Body of pancreas (tissue), 4 donors: Measurements from ENCODE around the gene RASAL1. TPM values are rescaled to one million over a fixed set of nuclear protein-coding genes. Genes with fewer than 3 reads are reported as not detected.
"Not testable (repeated sequence)": the region's sequence is repeated elsewhere in the genome, so short reads cannot be mapped to it uniquely, and the experiment has no call there.

Experiments
- ATAC-seq: fragments of 150-250 bp; one replicate; pipeline ENCODE4 v1.9.1; 2016
- DNase-seq, 4 donors: peaks; one replicate each; pipeline ENCODE4 v3.0.0-alpha.2; 2019
- H3K27ac ChIP-seq, 4 donors: fragments of 200-600 bp; sonication (generic); 1 replicate in 3 of 4; 2 replicates in 1 of 4; pipeline versions ENCODE4 v1.5.1 to v1.6.1; 2016 to 2019; ENCODE audit warnings: mild to moderate bottlenecking in 1 of 4, mixed read lengths in 1 of 4, moderate library complexity in 1 of 4
- H3K27me3 ChIP-seq, 2 donors: fragments of 200-600 bp; sonication (generic); one replicate each; pipeline ENCODE4 v1.6.0; 2016; ENCODE audit warnings: mild to moderate bottlenecking in 1 of 2
- H3K36me3 ChIP-seq, 2 donors: fragments of 200-600 bp; sonication (generic); replicated peaks in 1 of 2; 2 replicates each; pipeline ENCODE4 v1.5.1; 2016; ENCODE audit warnings: low read depth in 2 of 2; ENCODE audit not compliant: insufficient read depth in 1 of 2
- H3K4me1 ChIP-seq: fragments of 200-600 bp; sonication (generic); one replicate; pipeline ENCODE4 v1.6.0; 2016
- H3K4me3 ChIP-seq, 2 donors: fragments of 200-600 bp; sonication (generic); 1 replicate in 1 of 2; 2 replicates in 1 of 2; pipeline ENCODE4 v1.5.1; 2016 to 2019
- H3K9me3 ChIP-seq, 3 donors: fragments of 200-600 bp; sonication (generic); 1 replicate in 2 of 3; 2 replicates in 1 of 3; pipeline ENCODE4 v1.5.1; 2016
- POLR2A ChIP-seq, 3 donors: fragments of 450-650 bp; IDR thresholded peaks; one replicate each; pipeline ENCODE4 v1.6.1; 2016; ENCODE audit warnings: antibody characterized with exemption in 3 of 3, mild to moderate bottlenecking in 2 of 3
- WGBS, 2 donors: methylation state at CpG; one replicate each; pipeline ENCODE4 v1.1.5; 2017; 5-methylcytosine and 5-hydroxymethylcytosine counted together
- intact Hi-C: fragments of 100-400 bp; cut with DNase I; formaldehyde crosslinking; loops from one replicate; pipeline ENCODE4 v1.15.1; 2023
- total RNA-seq, 2 donors: library from RNA; depleted of rRNA; stranded (reverse); fragments of >200 nt; gene quantifications; one replicate each; pipeline ENCODE4 v1.1.0, GENCODE V29; 2016
- TF ChIP-seq, protein P1 (sequence below), 7 experiments: fragments of 450-650 bp in 4 of 7; fragments of 200-600 bp in 3 of 7; sonication (generic) in 3 of 7; IDR thresholded peaks; one replicate each; pipeline ENCODE4 v1.5.1; 2016 to 2019; ENCODE audit warnings: antibody characterized with exemption in 7 of 7

RASAL1 gene
- total RNA-seq, 2 donors from 2014 or later = 0.66 to 2.1 TPM

DNA sequence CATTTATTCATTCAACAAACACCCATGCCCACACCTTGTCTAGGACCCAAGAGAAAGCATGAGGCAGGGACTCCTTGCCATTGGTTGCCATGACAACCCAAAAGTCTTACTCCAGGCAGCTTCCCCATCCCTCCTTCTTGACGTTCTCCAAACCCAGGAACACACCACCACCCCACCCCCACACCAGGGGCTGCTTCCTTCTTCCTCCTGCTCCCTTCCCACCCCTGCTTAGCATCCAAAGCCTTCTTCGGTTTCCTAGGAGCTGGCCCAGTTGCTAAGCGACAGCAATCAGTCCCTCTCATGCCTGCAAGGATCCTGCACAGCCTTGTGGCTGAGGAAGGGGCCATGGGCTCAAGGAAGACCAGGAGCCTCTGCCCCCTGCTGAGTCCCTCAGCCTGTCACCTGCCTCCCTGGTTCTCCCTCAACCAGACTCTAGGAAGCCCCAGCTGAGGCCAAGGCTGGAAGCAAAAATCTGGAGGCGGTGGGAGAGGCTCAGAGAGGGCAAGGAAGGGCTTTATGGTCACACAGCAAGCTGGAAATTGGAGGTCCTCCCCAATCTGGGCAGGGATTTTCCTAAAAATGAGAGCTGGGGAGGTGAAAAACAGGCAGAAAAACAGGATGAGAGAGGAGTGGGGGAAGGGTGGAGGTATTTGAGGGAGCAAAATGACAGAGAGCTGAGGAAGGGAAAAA, 15.4 kb downstream of the RASAL1 start:
- H3K4me1 ChIP-seq = no peaks in the 10 kb centered on the region
- no peak overlapping the region for H3K4me3 ChIP-seq
- no peak for TF ChIP-seq POLR2A (IDR thresholded peaks at IDR 0.05)
- TF ChIP-seq, protein P1, sequence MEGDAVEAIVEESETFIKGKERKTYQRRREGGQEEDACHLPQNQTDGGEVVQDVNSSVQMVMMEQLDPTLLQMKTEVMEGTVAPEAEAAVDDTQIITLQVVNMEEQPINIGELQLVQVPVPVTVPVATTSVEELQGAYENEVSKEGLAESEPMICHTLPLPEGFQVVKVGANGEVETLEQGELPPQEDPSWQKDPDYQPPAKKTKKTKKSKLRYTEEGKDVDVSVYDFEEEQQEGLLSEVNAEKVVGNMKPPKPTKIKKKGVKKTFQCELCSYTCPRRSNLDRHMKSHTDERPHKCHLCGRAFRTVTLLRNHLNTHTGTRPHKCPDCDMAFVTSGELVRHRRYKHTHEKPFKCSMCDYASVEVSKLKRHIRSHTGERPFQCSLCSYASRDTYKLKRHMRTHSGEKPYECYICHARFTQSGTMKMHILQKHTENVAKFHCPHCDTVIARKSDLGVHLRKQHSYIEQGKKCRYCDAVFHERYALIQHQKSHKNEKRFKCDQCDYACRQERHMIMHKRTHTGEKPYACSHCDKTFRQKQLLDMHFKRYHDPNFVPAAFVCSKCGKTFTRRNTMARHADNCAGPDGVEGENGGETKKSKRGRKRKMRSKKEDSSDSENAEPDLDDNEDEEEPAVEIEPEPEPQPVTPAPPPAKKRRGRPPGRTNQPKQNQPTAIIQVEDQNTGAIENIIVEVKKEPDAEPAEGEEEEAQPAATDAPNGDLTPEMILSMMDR (IDR thresholded peaks at IDR 0.05) = no peak
- intact Hi-C loops = no loop called here
- 31 to 50% methylated on average over 4 of the region's 4 CpGs for WGBS, 2 donors
- ATAC-seq = no peak
- H3K9me3 ChIP-seq = no peaks in the 10 kb centered on the region
- no peaks in the 10 kb centered on the region for H3K36me3 ChIP-seq
- no peak overlapping the region for H3K27ac ChIP-seq
- H3K27me3 ChIP-seq = no peaks in the 10 kb centered on the region
- DNase-seq = no peak

- Histone ChIP-seq H3K4me3 (no peak overlapping the region), H3K36me3 (no peaks in the 10 kb centered on the region), H3K4me1 (no peaks in the 10 kb centered on the region), H3K27me3 (no peaks in the 10 kb centered on the region), H3K27ac (no peak overlapping the region), H3K9me3 (no peaks in the 10 kb centered on the region)
- WGBS, 2 donors = 94 to 96% methylated on average over 1 of the region's 1 CpG
- ATAC-seq = no peak
- DNase-seq = no peak
- intact Hi-C loops = no loop called here
- TF ChIP-seq, protein P1 (IDR thresholded peaks at IDR 0.05) = no peak
- TF ChIP-seq POLR2A (IDR thresholded peaks at IDR 0.05) = no peak
These were observed 17.4 kb downstream of the RASAL1 start for GRCh38 chr12:113118142-113118541.

DNA sequence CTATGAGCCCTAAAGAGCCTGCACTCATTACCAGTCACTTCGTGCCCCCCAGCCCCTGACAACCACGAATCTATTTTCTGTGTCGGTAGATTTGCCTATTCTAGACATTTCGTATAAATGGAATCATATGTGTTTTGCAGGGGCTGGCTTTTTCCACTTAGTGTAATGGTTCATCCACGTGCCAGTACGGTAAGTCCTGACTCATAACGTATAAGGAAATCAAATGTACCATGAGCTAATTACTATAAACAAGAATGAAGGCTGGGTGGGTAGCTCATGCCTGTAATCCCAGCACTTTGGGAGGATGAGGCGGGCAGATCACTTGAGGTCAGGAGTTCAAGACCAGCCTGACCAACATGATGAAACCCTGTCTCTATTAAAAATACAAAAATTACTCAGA, 17.9 kb downstream of the RASAL1 start:
- ATAC-seq, DNase-seq: not testable (repeated sequence)
- WGBS, 2 donors = 74 to 78% methylated on average over 8 of the region's 8 CpGs

GRCh38 chr12:113116875-113117274, 18.7 kb downstream of the RASAL1 start:
- Histone ChIP-seq H3K4me1 (no peaks in the 10 kb centered on the region), H3K27ac (no peak overlapping the region), H3K4me3 (no peak overlapping the region), H3K27me3 (no peaks in the 10 kb centered on the region), H3K9me3 (no peaks in the 10 kb centered on the region), H3K36me3 (no peaks in the 10 kb centered on the region)
- no peak for TF ChIP-seq POLR2A (IDR thresholded peaks at IDR 0.05)
- TF ChIP-seq, protein P1 (IDR thresholded peaks at IDR 0.05) = no peak
- intact Hi-C loops = no loop called here
- DNase-seq = no peak
- no peak for ATAC-seq
- WGBS, 2 donors = 71 to 82% methylated on average over 6 of the region's 6 CpGs

More for the DNA sequence above, 17.9 kb downstream of the RASAL1 start:
- H3K4me1 ChIP-seq, H3K27ac ChIP-seq, H3K27me3 ChIP-seq, H3K4me3 ChIP-seq, H3K9me3 ChIP-seq, H3K36me3 ChIP-seq, intact Hi-C loops: not testable (repeated sequence)

GRCh38 chr12:113115455-113116126, 20.0 kb downstream of the RASAL1 start:
- no peaks in the 10 kb centered on the region for H3K27me3 ChIP-seq
- H3K9me3 ChIP-seq = no peaks in the 10 kb centered on the region
- 75 to 85% methylated on average over 11 to 13 of the region's 22 CpGs for WGBS, 2 donors
- TF ChIP-seq, protein P1 (IDR thresholded peaks at IDR 0.05) = no peak
- no peak for TF ChIP-seq POLR2A (IDR thresholded peaks at IDR 0.05)
- ATAC-seq (no peak), DNase-seq (no peak)
- H3K4me3 ChIP-seq = no peak overlapping the region
- H3K27ac ChIP-seq = no peak overlapping the region
- H3K36me3 ChIP-seq = no peaks in the 10 kb centered on the region
- intact Hi-C loops = no loop called here
- H3K4me1 ChIP-seq = no peaks in the 10 kb centered on the region
